ELR (cell line): ENCODE results near the gene PRKCA.

ENCODE experiments used
- DNase-seq: peaks from one replicate; pipeline ENCODE4 v3.0.0-alpha.2; 2015; ENCODE audit warnings: low read depth

Gene PRKCA

DNA sequence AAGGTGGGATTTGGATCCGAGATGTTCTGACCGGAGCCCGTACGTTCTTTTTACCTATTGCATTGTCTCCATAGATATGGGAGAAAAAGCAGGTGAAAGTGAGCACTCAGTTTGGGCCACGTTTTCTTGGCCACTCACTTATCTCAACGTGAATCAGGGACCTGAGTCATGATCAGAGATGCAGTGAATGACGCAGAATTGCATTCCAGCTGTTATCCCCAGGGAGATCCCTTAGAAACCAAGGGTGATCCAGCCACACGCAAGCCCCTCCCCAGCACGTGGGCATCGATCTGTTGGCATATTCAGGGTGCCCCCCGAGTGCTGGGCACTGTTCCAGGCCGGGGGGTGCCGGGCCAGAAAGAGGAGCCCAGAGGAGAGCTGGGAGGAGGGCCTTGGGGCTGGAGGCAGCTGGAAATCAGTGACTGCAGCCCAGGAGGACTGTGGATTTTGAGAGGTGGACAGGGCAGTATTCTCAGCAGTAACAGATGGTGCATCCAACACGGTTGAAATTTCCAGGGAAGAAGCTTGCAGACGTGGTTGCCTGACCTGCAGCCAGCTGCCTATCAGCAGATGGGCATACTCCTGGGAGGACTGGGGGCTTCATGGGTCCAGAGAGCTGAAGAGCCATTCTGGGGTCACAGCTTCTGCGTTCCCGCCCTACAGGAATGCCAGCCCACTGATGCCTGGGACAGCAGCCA lies 445.3 kb downstream of the PRKCA start:
- DNase-seq: peak; percentile 93

DNA sequence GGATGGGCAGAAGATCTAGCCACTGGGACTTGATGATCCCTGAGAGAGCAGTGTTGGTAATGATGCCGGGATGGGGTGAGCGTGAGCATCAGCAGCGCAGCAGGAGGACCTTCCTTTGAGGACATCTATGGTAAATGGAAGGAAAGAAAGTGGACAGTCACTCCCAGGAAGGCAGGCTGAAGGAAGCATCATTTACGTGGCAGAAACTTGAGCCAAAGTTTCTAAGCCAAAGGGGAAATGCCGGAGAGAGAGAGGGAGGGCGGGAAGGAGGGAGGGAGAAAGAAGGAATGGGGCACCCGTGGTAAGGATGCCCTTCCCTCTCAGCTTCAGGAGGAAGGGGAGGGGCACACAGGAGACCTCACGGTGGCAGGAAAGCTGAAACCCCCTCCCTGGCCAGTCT lies 446.2 kb downstream of the PRKCA start:
- no peak for DNase-seq

DNA sequence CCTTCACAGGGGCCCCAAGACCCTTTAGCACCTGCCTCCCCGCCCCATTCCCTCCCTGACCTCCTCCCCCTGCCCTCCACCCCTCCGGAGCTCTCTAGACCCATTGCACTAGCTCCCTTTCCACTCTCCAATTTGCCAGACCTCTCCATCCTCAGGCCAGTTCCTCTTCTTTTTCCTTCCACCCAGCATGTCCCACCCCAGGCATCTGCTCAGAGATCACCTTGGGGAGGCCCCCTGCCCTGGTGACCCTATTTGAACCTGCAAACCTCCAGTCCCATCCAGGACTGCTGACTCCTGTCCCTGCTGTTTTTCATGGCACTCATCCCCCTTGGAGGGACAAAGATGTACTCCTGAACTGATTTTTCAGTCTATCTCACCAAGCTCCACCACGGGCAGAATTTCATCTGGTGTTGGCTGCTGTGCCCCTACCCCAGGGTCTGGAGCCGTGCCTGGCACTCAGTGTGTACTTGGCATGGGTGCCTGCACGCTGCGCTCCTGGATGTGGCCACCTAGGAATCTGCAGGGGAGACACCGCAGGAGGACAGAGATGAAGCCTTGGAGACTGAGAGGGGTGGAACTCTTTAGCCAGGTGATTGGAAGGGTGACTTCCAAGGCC lies 446.9 kb downstream of the PRKCA start:
- no peak for DNase-seq

DNA sequence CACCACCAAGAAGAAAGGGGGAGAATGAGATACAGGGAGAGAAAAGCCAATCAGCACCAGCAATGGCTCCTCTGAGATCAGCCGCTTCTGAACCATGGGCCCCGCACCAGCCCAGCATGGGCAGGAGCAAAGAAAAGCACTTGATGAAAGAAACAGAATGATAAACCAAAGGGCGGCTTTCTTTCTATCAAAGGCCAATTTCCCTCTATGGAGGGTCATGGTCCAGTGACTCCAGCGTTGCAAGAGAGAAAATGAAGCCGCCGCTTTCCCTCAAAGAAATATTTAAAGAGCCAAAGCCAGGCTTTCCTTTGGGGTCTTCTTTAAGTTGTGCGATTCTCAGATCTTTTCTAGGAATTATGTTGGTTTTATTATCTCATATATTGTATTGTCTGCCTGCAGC lies 447.7 kb downstream of the PRKCA start:
- DNase-seq: no peak

DNA sequence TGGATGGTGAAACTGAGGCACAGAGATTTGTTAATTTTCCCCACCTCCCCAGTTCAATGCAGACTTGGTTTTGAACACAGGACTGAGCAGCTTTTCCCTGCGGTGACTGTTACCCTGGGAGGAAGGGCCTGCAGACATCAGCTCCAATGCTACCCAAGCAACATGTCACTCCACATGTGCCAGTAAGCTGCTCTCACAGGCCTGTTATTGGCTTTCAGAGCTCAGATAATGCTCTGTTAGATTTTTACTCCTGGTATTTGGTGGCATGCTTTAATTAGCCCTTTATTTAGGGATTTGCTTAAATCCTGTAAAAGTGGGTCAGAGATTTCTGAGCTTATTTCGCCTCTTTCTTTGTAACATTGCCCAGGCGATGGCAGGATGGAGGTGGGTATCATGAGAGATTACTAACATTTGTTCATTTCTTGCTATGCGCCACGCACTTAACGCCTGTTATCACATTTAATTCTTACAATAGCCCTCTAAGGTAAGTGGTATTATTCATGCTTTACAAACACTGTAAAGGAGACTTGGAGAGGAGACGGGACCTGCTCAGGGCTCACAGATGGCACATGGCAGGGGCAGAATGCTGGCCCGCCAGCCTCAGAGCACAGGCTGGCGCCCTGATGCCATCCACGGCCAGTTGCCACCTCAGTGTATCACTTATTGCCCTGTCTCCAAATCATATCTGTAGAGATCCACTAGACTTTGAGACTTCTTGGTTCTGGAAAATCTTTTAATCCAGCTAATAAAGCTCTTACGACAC lies 448.5 kb downstream of the PRKCA start:
- DNase-seq: no peak

DNA sequence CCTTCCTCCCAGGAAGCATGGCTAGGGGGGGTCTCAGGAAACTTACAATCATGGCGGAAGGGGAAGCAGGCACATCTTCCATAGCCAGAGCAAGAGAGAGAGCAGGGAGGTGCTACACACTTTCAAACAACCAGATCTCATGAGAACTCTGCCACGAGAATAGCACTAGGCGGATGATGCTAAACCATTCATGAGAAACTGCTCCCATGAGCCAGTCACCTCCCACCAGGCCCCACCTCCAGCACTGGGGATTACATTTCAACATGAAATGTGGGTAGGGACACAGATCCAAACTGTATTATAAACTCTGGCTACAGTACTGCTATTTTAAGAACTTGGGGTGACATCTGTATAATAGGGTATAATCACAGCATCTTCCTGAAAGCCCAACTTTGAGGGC lies 449.4 kb downstream of the PRKCA start:
- DNase-seq: no peak

DNA sequence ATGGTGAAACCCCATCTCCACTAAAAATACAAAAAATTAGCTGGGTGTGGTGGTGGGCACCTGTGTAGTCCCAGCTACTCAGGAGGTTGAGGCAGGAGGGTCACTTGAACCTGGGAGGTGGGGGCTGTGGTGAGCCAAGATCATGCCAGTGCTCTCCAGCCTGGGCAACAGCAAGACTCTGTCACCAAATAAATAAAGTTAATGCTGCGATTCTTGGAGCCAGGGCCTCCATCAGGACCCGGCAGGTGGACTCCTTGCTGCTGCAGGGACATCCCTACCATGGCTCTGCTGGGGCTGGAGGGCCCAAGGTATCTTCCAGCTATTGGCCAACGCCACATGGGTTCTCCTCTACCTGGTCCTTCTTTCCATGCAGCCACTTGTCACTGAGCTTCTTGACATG lies 450.0 kb downstream of the PRKCA start:
- no peak for DNase-seq

DNA sequence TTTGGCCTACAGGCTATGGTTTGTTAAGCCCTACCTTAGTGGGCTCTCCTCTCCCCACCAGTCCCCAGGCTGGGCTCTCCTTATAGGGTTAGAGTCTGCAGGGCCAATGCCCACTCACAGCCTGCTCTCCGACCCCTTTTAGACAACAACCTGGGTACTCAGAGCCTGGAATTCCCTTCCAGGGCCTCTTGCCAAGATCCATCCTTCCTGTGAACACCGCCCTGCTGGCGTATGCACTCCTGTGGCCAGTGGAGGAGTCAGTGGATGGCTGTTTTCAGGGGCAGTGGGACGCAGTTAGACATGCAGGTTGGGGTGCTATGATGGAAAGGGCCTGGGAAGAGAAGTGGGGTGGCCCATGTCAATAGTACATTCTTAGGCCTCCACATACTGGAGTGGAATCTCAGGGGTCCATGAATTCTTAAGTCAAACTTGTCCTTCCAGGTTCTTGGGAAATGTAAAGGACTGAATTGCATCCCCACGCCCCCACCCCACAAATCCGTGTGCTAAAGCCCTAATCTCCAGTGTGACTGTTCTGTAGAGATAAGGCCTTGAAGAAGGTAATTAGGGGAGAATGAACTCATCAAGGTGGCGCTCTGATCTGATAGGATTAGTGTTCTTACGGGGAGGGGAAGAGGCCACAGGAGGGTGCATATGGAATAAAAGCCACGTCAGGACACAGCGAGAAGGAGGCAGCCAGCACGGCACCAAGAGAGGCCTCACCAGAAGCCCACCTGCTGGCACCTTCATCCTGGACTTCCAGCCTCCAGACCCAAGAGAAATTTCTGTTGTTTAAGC lies 450.9 kb downstream of the PRKCA start:
- DNase-seq: no peak

DNA sequence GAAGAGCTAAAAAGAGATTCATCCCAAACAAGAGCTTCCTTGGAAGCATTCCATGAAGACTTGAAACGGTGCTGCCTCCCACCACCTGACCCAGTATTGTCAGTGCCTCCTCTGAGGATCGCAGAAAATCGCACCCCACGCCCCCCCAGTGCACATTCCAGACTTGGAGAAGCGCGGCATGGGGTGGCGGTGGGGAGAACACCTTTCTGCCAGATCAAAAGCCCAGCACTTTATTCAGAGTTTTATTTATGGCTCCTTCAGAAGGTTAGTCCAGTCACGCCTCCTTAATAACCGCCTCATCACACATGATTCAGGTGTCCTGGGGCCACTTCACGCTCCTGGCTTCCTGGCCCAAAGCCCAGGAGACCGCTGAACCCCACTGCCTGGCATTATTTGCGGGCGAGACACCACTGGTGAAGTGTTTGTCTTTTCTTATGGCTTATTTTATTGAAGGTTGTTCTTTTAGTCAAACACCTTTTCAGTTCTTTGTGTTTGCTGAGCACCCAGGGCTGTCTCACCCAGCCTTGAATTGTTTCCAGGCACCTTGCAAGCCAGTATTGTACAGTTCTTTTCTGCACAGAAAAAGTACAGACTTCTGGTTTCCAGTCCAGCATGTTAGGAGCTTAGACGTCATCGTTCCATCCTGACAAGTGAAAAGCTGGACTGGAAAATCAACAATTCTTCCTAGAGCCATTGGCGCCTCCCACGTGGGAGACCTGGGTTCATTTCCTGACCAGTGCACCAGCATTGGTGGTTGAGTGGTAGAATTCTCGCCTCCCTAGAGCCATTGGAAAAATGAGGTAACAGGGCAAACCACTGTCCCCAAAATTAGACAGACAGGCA lies 452.9 kb downstream of the PRKCA start:
- peak; percentile 8 for DNase-seq

DNA sequence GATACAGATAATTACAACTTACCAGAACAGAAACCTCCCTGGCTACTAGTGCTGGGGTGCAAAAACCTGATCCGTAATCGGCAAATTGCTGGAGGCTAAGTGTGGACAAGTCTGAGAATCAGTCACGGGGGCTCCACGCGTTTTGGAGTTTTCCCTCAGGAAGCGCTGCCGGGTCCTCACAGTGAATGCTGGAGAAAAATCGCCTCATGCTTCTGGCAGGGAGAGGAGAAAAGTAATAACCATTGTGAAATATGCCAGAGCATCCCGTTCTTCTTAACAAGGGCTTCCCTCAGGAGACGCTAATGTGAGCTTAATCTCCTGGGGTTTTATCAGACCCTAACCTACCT lies 453.5 kb downstream of the PRKCA start:
- no peak for DNase-seq

DNA sequence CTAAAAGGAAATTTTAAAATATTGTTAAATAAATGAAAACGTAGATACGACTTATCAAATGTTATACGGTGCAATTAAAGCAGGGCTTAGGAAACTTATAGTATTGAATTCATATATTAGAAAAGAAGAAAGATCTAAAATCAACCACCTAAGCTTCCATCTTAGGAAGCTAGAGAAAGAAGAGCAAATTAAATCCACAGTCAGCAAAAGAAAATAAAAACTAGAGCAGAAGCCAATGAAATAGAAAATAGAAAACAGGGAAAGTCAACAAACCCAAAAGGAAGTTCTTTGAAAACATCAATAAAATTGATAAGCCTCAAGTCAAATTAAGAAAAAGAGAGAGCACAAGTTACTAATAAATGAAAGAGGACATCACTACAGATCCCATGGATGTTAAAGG lies 457.9 kb downstream of the PRKCA start:
- no peak for DNase-seq

DNA sequence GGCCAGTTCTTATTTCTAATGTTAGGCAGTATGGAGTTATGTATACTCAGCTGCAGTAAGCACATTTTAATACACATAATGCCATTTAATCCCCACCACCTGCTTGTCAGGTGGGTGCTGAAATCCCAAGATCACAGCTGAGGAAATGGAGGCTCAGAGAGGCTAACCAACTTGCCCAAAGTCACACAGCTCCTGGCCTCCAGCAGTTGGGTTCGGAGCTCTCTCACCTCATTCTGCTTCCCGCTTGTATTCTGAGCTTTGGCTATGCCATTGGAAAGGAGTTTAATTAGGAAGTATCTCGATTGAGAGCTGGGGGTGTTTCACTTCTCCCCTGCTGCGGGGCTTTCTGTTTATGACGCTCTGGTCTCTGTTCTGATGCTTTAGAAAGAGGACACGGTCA lies 459.9 kb downstream of the PRKCA start:
- no peak for DNase-seq

DNA sequence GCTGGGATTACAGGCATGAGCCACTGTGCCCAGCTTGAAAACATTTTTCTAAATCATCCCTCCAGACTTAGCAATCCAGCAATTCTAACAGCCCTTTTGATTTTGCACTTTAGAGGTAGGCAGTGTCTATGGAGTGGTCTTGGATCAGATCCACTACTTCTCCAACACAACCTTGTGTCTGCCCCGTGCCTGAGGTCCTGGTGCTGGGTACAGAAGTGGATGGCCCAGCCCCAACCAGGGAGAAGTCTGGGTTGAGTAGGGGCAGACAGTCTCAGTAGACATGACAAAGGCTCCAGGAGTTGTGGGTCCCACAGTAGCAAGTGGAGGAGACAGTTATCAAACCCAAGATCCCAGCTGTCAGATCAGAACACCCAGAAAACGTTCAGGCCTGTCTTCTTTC lies 460.6 kb downstream of the PRKCA start:
- DNase-seq: no peak

DNA sequence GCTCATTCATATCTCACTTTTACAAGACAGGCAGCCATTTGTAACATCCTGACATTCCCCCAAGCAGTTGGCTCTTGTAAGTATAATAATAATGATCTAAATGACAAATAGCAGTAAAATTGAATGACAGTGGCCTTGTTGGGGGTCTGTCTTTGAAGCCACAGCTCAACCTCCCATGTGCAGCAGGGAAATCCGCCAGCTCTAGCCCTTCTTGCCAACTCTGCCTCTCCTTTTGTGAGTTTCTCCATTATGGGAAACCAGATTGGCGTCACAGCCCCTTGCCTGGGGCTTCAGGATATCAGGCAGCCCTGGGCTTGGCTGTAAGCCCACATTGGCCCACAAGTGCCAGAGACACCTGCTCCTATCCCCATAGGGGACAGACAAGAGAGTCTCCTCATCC lies 462.1 kb downstream of the PRKCA start:
- DNase-seq: no peak

DNA sequence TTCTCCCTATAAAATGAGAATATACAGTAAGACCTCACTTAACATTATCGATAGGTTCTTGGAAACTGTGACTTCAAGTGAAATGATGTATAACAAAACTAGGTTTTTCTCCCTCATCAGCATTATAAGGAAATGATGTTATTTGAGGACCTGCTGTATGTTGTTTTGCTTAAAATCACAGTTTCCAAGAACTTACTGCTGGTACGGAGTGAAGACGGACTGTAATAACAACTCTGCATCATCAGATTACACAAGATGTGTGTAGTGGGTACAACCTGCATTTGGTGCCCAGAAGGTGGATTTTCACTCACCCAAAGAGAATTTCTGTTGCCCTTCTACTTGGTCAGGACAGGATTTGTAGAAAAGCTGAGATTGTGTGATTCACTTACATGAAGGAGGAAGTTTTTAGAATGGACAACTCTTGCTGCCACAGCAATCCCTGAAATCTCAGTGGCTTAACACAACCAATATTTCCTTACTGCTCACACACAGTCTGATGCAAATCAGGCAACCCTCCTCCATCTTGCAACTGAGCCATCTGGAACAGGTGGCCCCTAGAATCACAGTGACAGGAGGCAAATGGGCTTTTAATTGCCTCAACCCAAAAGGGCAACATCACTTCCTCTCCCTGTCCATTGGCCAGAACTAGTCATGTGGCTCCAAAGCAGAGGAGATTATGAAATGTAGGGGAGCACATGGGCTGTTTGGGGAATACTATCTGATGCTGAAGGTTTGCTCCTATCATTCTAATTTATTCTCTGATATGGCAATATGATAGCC lies 464.9 kb downstream of the PRKCA start:
- DNase-seq: no peak

DNA sequence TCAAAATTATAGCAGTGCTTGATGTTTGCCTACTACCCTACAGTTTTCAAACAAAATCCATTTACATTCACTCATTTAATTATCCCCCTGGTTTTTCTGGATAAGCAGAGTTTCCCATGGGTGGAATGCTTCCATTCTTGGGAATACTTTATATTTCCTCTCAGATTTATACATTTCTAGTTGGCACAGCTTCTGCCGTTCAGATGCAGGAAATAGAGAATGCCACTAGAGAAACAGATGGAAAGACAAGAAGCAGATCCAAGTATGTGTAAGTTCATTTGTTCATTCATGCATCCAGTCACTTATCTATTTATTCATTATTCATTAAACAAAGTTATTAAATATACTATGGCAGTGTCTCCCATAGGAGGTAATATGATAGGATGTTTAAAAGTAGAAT lies 467.5 kb downstream of the PRKCA start:
- no peak for DNase-seq

DNA sequence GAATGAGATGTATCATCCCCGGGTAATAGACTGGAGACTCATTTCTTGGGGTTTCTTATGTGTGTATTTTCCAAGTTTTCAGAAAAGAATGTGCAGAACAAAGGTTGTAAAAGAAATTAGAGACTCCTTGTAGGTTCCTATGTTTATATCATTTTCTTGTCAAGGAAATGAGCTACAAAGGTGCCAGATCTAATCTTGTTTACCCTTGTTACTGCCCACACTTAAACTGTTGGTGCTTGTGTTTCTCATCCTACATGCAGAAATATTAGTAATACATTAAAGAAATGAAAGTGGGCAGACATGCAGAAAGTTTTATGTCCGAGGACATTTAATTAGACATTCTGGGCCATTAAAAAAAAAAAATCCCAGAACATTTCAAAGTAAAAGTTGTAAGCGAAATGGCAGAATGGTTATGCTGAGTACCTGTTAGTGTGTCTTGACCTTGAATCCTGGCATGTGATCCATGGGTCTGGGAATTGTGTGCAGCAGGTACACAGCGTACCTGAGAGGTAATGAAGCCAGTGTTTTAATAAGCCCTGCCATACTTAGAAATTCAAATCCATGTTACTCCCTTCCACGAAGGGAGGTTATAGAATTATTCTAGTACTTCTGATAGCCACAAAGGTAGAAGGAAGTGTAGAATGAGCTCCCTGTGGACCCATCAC lies 469.9 kb downstream of the PRKCA start:
- no peak for DNase-seq

DNA sequence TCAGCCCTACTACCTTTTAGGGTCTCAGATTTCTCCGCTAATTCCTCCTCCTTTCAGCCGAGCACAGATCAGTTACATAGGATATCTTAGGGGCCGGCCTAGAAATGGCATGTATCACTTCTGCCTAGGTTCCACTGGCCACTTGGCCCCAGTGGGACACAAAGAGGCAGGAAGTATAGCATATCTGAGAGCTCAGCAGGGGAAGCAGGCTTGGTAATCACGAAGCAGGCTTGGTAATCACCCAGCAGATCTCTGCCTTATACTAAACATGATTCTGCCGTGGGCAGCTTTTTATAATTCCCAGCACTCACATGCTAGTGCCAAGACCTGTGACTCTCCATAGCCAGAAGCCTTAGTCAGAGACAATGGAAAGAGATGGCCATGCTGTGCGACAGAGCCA lies 472.9 kb downstream of the PRKCA start:
- DNase-seq: no peak

DNA sequence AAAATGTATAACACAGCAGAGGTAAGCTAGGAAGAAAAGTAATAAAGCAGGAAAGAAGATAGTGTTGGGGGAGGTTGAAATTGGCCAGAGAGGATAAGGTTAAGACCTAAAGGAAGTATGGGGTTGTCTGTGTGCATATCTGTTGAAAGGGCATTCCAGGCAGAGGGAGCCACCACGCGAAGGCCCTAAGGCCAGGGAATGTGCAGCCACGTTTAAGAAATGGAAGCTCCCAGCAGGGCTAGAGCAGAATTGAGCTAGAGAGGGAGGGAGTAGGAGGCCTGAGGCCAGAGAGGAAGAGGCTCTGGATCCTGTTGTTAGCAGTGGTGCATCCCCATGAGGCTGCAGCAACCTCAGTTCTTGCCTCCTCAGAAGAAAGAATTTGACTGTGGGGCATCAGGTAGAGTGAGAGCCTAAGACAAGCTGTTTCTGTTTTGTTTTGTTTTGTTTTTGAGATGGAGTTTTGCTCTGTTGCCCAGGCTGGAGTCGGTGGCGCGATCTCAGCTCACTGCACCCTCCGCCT lies 473.5 kb downstream of the PRKCA start:
- no peak for DNase-seq

DNA sequence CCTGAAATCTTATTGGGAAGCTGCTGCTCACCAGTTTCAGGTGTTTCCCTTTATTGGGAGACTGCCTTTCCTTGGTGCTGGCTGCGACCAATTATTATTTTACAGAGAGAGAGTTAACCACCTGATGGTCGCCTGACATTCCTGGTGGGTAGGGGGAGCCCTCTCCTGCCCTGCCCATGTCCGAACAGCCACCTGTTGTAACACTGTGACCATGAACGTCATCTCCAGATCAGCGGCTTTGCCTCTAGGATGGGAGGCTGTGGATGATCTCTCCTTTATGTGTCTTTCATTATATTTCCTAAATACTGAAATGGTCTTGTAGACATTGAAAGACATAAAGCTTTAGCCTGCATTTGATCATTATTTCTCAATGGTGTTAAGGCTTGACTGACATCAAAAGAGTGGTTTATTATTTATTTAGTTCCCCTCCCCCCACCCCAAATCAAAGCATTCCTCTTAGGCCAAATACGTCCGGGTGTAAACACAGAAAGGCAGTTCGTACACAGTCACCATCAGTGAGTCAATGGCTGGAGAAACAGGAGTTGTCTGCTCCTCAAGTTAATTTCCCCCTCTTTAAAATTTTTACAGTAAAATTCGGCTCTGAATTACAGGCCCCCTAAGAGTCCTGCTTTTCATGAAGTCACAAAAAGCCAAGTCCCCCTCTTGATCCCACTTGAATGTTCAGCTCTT lies 474.7 kb downstream of the PRKCA start:
- no peak for DNase-seq
